Glomerular endothelial cell (primary cell): ENCODE data around the gene ST3GAL4. TPM values are rescaled to one million over a fixed set of nuclear protein-coding genes. Genes with fewer than 3 reads are reported as not detected.
"Not testable (repeated sequence)": the region's sequence is repeated elsewhere in the genome, so short reads cannot be mapped to it uniquely, and the experiment has no call there.

Experiments
- DNase-seq: peaks from one replicate; pipeline ENCODE4 v3.0.0-alpha.2; 2011; ENCODE audit warnings: low read depth, low spot score; ENCODE audit errors: extremely low read depth
- total RNA-seq: library from RNA; depleted of rRNA; stranded (reverse); fragments of >200 nt; gene quantifications from 2 replicates; pipeline ENCODE4 v1.2.3, GENCODE V29; 2015

ST3GAL4 gene, protein sequence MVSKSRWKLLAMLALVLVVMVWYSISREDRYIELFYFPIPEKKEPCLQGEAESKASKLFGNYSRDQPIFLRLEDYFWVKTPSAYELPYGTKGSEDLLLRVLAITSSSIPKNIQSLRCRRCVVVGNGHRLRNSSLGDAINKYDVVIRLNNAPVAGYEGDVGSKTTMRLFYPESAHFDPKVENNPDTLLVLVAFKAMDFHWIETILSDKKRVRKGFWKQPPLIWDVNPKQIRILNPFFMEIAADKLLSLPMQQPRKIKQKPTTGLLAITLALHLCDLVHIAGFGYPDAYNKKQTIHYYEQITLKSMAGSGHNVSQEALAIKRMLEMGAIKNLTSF
- 23.5 and 36.6 TPM in 2 replicates for total RNA-seq

GRCh38 chr11:126355324-126355925 lies at the start of gene ST3GAL4:
Gene ST3GAL4 (plus strand): TSS chr11:126355686. CDS start chr11:126406156, 50,470 bp downstream.
- no peak for DNase-seq

- DNase-seq, result no peak
These were observed 49.8 kb upstream of the ST3GAL4 start for GRCh38 chr11:126305699-126306098.

- no peak for DNase-seq
These were observed 47.8 kb upstream of the ST3GAL4 start for GRCh38 chr11:126307706-126308105.

DNA sequence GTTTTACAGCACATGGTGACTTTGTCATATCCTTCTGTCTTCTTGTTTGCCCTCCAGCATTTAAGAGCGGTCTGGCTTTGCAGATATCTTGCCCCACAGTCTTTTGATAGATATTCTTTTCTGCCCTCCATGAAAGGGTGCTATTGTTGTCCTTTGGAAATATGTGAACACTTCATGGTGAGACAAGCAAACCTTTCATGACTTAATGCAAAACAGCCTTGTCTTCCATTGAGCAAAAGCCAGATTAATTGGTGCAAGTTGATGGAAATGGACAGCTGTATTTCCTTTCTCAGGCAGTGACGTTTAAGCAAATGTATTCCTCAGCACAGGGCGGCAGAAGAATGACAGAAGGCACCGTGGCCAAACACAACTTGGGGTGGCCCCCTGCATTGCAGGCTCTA lies 47.2 kb upstream of the ST3GAL4 start:
- DNase-seq, result no peak

DNA sequence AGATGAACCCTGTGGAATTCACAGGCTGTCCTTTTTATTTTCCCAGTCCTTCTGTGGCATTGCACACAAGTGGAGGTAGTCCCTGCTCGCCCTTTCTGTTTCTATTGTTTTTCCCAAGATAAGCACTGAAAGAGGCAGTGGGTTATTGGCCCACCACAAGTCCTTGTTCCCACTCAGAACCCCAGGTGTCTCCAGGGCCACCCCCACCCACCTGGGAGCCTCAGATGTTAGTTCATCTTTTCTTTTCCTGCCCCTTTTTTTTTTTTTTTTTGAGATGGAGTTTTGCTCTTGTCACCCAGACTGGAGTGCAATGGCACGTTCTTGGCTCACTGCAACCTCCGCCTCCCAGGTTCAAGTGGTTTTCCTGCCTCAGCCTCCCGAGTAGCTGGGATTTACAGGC lies 46.7 kb upstream of the ST3GAL4 start:
- not testable (repeated sequence) for DNase-seq

GRCh38 chr11:126310200-126310991 lies 45.1 kb upstream of the ST3GAL4 start:
- peak; percentile 61 for DNase-seq

DNA sequence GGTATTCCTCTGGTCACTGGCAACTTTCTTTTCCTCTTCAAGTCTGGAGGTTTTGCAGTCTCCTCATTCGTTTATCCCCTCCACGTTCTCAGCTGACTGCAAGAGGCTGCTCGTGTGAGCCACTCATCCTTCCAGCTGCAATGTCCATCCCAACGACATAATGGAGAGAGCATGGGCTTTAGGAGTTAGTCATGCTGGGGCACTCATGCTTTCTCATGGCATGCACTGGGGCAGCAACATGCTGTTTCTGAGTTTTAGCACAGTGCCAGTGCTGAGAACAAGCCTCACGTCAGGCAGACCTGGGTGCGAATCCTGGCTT lies 44.5 kb upstream of the ST3GAL4 start:
- no peak for DNase-seq

DNA sequence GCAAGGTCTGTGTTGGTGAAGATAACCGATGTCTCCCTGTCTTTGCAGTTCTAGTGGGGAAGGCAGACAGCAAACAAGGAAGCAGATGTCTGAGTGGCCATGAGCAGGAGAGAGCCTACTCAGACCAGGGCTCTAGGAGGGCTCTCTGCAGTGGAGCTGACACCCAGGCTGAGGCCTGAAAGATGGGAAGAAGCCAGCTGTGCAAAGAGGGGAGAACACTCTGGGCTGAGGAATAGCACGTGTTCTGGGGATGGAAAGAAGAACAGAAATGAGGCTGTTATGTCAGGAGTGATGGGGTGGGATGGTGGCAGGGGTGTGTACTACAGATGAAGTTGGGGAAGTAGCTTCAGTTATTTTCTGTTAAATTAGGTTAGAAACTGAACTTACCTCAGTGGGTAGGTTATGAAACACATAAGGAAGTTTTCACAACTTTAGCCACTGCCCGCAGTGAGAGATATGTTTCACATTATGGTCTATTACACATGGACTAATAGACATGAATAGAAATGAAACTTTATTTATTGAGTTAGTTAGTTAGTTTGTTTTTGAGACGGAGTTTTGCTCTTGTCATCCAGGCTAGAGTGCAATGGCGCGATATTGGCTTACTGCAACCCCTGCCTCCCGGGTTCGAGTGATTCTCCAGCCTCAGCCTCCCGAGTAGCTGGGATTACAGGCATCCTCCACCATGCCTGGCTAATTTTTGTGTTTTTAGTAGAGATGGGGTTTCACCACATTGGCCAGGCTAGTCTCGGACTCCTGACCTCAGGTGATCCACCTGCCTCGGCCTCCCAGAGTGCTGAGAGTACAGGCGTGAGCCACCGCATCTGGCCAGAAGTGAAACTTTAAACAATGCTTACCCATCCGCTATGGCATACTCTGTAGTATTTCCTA lies 43.8 kb upstream of the ST3GAL4 start:
- DNase-seq, result no peak

- DNase-seq, result no peak
These were observed 42.5 kb upstream of the ST3GAL4 start for GRCh38 chr11:126312961-126313360.

DNA sequence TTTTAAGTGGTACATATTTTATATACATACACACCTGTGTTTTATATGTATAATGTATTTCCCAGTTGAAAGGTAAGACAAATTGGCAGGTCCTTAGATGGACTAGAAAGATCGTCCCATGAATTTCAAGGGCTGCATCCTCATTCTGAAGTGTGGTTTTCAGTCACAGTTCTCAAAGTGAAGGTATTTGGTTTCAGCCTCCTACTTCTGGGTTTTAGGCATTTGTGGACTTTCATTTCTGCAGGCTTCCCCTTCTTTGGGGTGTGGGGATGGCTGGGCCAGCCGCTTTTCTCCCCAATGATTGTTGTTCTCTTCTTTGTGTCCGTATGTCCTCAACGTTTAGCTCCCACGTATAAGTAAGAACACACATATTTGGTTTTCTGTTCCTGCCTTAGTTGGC lies 41.7 kb upstream of the ST3GAL4 start:
- DNase-seq, result no peak

- no peak for DNase-seq
These were observed 38.1 kb upstream of the ST3GAL4 start for GRCh38 chr11:126317432-126317755.

DNA sequence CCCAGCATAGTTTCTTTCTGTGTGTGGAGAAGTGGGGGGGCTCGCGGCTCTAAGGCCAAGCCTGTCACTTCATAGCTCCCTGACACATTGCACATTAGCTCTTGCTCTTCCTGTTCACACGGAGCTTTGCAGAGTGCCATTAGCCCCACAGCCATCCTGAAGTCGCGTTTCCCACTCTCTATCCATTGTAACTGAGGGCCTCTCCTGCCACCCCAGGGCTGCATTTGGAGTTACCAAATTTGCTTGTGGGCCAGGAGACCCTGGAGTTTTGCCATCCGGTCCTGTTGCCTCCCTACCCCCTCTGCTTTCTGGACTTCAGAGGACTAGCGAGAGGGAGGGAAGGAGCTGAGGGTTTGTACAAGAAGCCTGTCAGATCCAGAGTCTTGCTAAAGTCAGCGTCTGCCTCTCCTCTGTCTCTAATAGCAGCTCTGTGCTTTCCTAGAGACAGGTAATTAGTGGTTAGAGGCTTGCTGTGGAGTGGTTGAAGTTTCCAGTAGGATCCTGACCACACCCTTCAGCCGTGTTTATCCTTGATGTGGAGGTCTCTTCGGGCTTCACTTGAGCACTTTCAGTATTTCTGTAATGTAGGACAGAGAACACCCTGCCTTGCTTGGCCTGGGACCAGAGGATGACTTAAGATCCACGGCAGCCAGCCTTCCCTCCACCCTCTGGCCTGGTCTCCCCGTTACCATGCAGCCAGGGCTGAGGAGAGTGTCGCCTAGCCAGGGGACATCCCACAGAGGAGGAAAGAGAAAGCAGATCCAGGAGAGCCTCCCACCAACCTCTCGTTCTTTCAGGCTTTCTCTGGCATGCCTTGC lies 37.5 kb upstream of the ST3GAL4 start:
- no peak for DNase-seq

DNA sequence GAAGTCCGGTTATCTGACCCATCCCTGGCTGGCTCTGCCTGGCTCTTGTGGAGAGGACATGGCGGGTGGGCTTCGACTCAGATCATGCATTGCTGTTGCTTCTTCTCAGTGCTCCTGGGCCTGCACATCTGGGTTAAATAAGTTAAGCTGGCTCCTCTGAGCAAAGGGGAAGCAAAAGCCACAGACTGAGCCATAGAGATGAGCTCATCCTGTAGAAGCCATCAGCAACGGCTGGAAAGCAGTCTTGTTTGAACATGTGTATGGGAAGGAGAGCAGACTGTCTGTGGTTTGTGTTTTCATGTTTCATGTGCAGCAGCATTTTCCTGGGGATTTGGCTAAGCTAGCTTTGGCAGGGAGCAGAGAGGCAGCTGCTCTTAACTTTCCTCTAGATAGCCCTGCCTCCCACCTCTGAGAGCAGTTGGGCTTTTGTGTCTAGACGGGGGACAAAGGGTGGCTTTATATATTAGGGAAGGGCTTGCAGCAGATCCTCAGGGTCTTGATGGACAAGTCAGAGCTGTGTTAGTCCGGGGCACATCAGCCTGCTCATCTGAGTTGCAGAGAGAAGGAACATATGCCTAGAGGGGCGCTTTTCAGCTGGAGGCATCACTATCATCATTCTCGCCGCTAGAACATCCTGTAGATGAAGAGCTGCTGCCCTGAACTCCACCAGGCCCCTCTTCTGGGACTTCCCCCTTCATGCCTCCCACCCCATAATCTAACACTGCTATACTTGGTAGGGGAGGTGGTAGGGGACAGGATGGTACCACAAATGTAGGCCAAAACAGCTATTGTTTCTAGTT lies 36.7 kb upstream of the ST3GAL4 start:
- no peak for DNase-seq

DNA sequence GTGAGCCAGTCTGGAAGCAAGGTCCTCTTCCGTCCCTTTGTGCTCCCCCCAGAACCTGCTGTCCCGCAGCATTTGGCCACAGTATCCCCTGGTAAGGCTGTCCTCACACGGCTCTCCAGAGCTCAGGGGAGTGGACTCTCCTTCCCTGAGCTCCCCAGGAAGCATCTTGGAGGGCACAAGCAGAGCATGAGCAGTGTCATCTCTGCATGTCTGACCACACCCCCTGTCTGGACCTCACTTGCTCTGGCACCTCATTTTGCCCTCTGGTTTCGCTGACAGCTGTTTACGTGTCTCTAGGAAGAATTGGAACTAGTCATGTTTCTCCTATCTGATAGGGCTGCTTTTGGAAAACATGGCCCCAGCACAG lies 36.1 kb upstream of the ST3GAL4 start:
- DNase-seq, result no peak

DNA sequence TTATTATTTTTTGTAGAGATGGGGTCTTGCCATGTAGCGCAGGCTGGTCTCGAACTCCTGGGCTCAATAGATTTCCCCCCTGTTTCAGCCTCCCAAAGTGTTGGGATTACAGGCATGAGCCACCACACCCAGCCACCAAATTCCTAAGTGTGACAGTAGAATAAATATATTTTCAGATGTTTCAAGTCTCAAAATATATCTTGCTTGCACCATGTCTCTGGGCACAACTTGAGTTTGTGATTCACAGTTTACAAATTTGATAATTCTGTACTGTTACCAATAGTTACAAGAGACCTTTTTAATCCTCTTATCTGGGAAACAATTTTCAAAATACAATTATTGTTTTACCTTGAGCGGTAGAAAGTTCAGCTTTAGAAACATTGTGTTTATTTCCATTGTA lies 32.5 kb upstream of the ST3GAL4 start:
- DNase-seq, result no peak

DNA sequence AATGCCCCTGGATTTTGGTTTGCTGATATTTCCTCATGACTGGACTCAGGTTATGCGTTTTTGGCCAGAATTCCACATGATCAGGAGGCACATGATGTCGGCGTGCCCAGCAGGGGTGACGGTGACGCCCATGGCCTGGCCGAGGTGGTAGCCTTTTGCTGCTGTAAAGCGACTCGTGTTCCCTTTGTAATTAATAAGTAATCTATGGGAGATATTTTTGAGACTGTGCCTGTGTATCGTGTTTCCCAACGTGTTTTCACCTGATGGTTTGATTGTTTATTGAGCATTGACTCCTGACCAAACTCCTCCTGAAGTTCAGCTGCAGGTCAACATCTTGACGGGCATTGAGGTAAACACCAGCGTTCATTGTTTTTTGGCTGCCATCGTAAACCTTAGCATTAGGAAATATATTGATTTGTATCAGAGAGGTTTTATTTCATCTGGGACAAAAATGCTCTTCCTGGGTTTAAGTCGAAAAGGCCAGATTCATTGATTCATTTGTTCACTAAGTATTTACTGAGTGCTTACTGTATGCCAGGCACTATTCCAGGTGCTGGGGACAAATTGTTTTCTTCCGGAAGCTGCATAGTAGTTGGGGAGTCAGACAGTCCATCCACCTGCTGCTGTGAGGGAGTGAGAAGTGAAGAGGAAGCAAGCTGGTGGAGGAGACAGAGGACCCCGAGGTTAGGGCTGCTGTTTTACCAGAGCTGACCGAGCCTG lies 28.0 kb upstream of the ST3GAL4 start:
- no peak for DNase-seq

DNA sequence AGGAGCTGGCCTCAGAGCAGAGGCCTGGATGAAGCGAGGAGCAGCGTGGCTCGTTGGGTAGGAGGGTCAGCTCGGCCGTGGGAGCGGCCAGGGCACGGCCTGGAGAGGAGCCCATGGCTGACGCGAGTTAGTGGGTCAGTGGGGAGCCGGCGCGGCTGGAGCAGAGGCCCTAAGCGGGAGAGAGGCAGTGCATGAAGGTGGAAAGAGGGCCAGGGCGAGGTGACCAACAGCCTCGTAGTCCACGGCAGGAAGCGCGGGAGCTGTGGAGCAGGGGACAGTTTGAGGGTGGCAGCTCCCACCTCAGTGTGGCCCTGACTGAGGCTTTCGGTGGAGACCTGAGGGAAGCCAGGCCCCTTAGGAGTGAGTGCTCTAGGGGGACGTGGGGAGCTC lies 27.5 kb upstream of the ST3GAL4 start:
- DNase-seq, result no peak

DNA sequence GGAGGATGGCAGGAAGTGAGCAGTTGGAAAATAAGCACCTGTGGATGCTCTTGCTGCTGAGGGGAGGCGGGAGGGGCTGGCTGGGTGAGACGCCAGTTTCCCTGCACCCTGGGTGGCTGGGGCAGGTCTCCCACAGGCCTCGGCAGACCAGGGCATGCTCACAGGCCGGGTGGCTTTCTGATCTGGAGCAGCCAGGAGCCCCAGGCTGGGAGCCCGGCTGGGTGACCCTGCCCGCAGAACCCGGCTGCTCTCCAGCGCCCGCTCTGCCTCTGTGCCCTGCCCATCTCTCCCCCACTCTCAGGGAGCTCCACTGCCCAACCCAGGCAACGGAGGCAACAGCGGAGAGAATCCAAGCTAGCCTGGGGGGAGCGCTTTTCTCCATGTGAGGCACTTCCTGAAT lies 27.0 kb upstream of the ST3GAL4 start:
- no peak for DNase-seq
